ENCODE results near the gene ADRB1.

ADRB1 gene

GRCh38 chr10:114027951-114028350 lies 15.7 kb upstream of the ADRB1 start:
- Histone ChIP-seq H3K27ac (no peak overlapping the region), H3K27me3 (ENCODE audit: insufficient read depth, low read depth, severe bottlenecking) (no peaks in the 10 kb centered on the region), H3K9me3 (ENCODE audit: severe bottlenecking) (no peaks in the 10 kb centered on the region), H3K4me3 (ENCODE audit: low read depth, low read length) (no peak overlapping the region), H3K36me3 (no peaks in the 10 kb centered on the region)
- no peak for TF ChIP-seq CTCF (IDR thresholded peaks at IDR 0.05; ENCODE audit: low read depth, low read length)
- no peak for DNase-seq

GRCh38 chr10:114028425-114028824 lies 15.2 kb upstream of the ADRB1 start:
- H3K9me3 ChIP-seq (ENCODE audit: severe bottlenecking), result no peaks in the 10 kb centered on the region
- no peak for TF ChIP-seq CTCF (IDR thresholded peaks at IDR 0.05; ENCODE audit: low read depth, low read length)
- no peak overlapping the region for H3K27ac ChIP-seq

GRCh38 chr10:114029655-114030054 lies 14.0 kb upstream of the ADRB1 start:
- H3K9me3 ChIP-seq (ENCODE audit: severe bottlenecking), result no peaks in the 10 kb centered on the region
- TF ChIP-seq CTCF (IDR thresholded peaks at IDR 0.05; ENCODE audit: low read depth, low read length), result no peak
- H3K27ac ChIP-seq, result no peak overlapping the region
- no peaks in the 10 kb centered on the region for H3K36me3 ChIP-seq
- DNase-seq, result no peak
- H3K27me3 ChIP-seq (ENCODE audit: insufficient read depth, low read depth, severe bottlenecking), result no peaks in the 10 kb centered on the region
- no peak overlapping the region for H3K4me3 ChIP-seq (ENCODE audit: low read depth, low read length)

More at GRCh38 chr10:114028425-114028824, 15.2 kb upstream of the ADRB1 start:
- H3K4me3 ChIP-seq (ENCODE audit: low read depth, low read length), result no peak overlapping the region
- no peaks in the 10 kb centered on the region for H3K27me3 ChIP-seq (ENCODE audit: insufficient read depth, low read depth, severe bottlenecking)
- no peaks in the 10 kb centered on the region for H3K36me3 ChIP-seq
- no peak for DNase-seq

- no peaks in the 10 kb centered on the region for H3K9me3 ChIP-seq (ENCODE audit: severe bottlenecking)
- no peak for DNase-seq
- H3K36me3 ChIP-seq, result no peaks in the 10 kb centered on the region
- no peak overlapping the region for H3K27ac ChIP-seq
- TF ChIP-seq CTCF (IDR thresholded peaks at IDR 0.05; ENCODE audit: low read depth, low read length), result no peak
- no peak overlapping the region for H3K4me3 ChIP-seq (ENCODE audit: low read depth, low read length)
- no peaks in the 10 kb centered on the region for H3K27me3 ChIP-seq (ENCODE audit: insufficient read depth, low read depth, severe bottlenecking)
Measured at GRCh38 chr10:114030140-114030539, 13.5 kb upstream of the ADRB1 start.

GRCh38 chr10:114031073-114031972 lies 12.3 kb upstream of the ADRB1 start:
- Histone ChIP-seq H3K27me3 (ENCODE audit: insufficient read depth, low read depth, severe bottlenecking) (no peaks in the 10 kb centered on the region), H3K36me3 (no peaks in the 10 kb centered on the region), H3K27ac (no peak overlapping the region), H3K4me3 (ENCODE audit: low read depth, low read length) (no peak overlapping the region), H3K9me3 (ENCODE audit: severe bottlenecking) (no peaks in the 10 kb centered on the region)
- TF ChIP-seq CTCF (IDR thresholded peaks at IDR 0.05; ENCODE audit: low read depth, low read length), result no peak
- DNase-seq, result no peak

Data from WERI-Rb-1 (cell line).